Bronchial epithelial cell (primary cell): ENCODE data around the gene PFDN1. TPM values are rescaled to one million over a fixed set of nuclear protein-coding genes. Genes with fewer than 3 reads are reported as not detected.

ENCODE experiments used
- DNase-seq: peaks from one replicate; pipeline ENCODE4 v3.0.0-alpha.2; 2010; ENCODE audit warnings: low read depth
- FAIRE-seq: peaks from 2 replicates; lab custom pipeline; 2011; peaks lifted over from hg19 to GRCh38; lab: Jason Lieb, UNC
- H3K27me3 ChIP-seq: 2 replicates; pipeline ENCODE4 v1.5.1; 2011; ENCODE audit warnings: low read length; ENCODE audit not compliant: control insufficient read depth, insufficient read depth
- H3K36me3 ChIP-seq: 2 replicates; pipeline ENCODE4 v1.5.1; 2011; ENCODE audit warnings: low read length; ENCODE audit not compliant: control insufficient read depth, insufficient read depth
- H3K4me3 ChIP-seq: 2 replicates; pipeline ENCODE4 v1.5.1; 2011; ENCODE audit warnings: mild to moderate bottlenecking, low read depth, low read length, control low read depth
- total RNA-seq: library from RNA; depleted of rRNA; stranded (reverse); fragments of >200 nt; gene quantifications from 2 replicates; pipeline ENCODE4 v1.2.1, GENCODE V29; 2014
- TF ChIP-seq, protein P1 (sequence below): IDR thresholded peaks from 2 replicates; pipeline ENCODE4 v1.5.1; 2011; ENCODE audit warnings: mild to moderate bottlenecking, moderate library complexity, low read length, control low read depth, inconsistent platforms; ENCODE audit not compliant: insufficient read depth, severe bottlenecking

The PFDN1 gene
- total RNA-seq, 1 donor from 2014 or later, result 34.5 TPM

DNA sequence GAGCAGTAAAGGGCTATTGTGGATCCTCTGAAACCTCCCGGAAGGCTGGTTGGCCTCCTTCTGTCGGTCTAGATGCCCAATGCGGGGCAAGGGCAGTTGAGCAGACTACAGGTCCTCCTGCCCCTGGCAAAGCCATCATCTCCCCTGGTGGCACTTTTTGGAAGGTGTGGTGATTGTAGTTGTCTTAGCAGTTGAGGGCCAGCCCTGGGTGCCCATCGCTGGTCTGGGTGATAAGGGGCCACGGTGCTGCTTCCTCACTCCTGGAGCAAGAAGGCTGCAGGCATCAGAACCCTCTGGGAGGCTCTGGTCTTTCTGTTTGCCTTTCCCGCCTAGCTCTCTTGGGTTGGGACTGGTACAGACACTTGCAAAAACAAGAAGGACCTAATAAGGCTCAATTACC, 64.1 kb downstream of the PFDN1 start:
- DNase-seq (no peak), FAIRE-seq (no peak)
- H3K36me3 ChIP-seq, result no peaks in the 10 kb centered on the region
- H3K4me3 ChIP-seq, result no peak overlapping the region
- TF ChIP-seq, protein P1, sequence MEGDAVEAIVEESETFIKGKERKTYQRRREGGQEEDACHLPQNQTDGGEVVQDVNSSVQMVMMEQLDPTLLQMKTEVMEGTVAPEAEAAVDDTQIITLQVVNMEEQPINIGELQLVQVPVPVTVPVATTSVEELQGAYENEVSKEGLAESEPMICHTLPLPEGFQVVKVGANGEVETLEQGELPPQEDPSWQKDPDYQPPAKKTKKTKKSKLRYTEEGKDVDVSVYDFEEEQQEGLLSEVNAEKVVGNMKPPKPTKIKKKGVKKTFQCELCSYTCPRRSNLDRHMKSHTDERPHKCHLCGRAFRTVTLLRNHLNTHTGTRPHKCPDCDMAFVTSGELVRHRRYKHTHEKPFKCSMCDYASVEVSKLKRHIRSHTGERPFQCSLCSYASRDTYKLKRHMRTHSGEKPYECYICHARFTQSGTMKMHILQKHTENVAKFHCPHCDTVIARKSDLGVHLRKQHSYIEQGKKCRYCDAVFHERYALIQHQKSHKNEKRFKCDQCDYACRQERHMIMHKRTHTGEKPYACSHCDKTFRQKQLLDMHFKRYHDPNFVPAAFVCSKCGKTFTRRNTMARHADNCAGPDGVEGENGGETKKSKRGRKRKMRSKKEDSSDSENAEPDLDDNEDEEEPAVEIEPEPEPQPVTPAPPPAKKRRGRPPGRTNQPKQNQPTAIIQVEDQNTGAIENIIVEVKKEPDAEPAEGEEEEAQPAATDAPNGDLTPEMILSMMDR, result no peak
- no peaks in the 10 kb centered on the region for H3K27me3 ChIP-seq

DNA sequence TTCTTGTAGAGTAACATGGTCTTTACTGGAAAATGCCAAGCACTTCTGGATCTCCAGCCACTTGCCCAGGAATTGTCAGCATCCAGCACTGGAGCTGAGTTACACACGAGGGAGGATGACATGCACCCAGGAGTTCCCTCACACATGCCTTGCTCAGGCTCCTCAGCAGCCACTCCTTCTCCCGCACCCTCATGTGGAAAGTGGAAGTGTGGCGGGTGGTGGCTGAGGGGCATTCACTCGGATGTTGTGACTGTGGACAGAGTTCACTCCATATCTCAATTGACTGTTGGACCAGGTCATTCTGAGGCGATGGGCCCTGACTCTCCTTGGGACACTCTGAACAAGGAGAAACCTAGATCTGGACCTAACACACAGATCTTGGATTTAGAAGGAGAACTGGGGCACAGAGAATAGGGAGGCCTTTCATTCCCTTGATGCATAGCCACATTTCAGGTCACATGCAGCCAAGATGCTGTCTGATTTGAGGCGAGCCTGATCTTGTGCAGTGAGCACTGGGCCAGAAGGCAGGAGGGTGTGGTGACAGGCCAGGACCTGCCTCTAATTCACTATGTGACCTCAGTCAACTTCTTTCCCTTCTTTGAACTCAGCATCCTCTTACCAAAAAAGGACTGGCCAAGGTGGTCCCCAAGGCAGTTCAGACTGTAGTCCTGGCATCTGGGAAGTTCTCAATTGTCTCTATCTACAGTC, 65.9 kb downstream of the PFDN1 start:
- DNase-seq (peak; percentile 87), FAIRE-seq (peak; percentile 58)
- TF ChIP-seq, protein P1, result no peak
- Histone ChIP-seq H3K36me3 (no peaks in the 10 kb centered on the region), H3K4me3 (no peak overlapping the region), H3K27me3 (no peaks in the 10 kb centered on the region)

DNA sequence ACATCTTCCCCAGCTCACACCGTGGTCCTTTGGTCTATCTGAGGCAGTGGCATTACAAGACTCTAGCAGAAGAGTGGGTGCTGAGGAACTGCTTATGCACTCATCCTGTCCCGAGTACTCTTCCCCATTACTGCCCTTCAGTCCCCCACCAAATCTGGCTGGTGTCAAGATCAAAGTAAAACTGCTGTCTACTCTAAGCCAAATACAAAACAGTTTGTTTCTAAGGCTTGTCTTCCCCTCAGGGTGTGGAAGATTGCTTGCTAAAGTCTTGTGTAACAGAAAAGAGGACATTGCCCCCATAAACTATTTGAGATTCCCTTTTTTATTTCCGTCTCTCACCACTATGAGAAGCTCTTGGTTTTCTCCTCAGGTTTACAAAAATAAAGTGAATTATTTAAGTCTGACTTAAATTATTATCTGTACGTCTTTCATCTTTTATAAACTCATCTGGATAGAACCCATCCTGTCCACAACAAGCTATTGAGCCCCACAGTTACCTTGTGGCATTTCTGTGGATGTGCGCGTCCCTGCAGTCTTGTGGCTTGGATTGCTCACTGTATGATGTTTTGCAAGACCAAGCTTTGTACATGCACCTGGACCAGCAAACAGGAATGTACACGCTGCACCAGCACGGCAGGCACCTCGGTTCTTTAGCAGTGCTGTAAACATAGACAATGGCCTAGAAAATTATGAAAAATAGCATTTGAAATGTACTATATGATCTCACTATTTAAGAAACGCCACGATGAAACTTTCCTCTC, 66.9 kb downstream of the PFDN1 start:
- FAIRE-seq (peak; percentile 88), DNase-seq (peak; percentile 80)
- Histone ChIP-seq H3K27me3 (no peaks in the 10 kb centered on the region), H3K4me3 (no peak overlapping the region), H3K36me3 (no peaks in the 10 kb centered on the region)
- TF ChIP-seq, protein P1, result no peak

DNA sequence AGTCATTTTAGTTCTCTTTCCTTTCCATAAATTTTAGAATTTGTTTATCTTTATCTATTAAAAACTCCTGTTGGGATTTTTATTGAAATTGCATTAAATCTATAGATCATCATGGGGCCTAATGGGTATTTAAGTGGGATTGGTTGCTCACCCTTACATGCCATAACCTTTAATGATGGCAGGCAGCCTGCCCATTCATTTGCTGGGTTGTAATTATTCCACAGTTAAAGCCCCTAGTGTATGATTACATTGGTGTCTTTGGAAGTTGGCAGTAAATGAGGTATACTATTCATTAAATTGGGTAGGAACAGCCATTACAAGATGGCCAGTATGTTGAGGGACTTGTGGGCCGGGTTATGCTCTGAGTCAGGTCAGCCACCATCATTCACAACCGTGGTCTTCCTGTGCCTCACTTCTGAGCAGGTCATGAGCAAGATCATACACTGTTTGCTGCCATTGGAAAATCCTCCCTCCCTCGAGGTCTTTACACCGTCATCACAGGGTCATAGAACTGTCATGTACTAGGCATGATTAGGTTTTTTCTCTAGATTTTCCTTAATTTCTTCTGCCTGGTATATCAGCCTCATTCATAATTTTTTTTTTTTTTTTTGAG, 68.4 kb downstream of the PFDN1 start:
- no peak overlapping the region for H3K4me3 ChIP-seq
- TF ChIP-seq, protein P1, result no peak
- no peaks in the 10 kb centered on the region for H3K36me3 ChIP-seq
- H3K27me3 ChIP-seq, result no peaks in the 10 kb centered on the region
- FAIRE-seq (no peak), DNase-seq (no peak)

DNA sequence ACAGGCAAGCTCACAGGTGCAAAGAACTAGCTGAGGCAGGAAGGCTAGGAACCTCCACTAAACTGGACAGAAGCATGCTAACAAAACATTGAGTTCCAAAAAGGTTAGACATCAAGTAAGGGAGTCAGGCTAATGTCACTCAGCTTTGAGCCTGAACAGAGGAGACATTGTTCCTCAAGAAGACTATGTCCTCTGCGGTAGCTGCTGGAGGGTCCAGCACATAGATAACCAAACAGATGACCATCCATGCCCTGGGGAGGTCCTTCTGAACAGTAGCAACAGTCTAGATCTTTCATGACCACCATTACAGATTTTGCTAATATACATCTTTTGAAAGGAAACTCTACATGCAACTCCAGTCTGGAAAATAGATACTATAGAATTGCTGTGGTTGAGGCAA, 70.2 kb downstream of the PFDN1 start:
- H3K36me3 ChIP-seq, result no peaks in the 10 kb centered on the region
- FAIRE-seq (no peak), DNase-seq (no peak)
- H3K4me3 ChIP-seq, result no peak overlapping the region
- TF ChIP-seq, protein P1, result no peak
- no peaks in the 10 kb centered on the region for H3K27me3 ChIP-seq
